SK-N-DZ (cell line): Measurements from ENCODE around the gene ZNF329. TPM values are rescaled to one million over a fixed set of nuclear protein-coding genes. Genes with fewer than 3 reads are reported as not detected.
A peak's percentile ranks its signal among the peaks of the same experiment; 100 is the strongest.
"Not testable (repeated sequence)": the region's sequence is repeated elsewhere in the genome, so short reads cannot be mapped to it uniquely, and the experiment has no call there.

ENCODE experiments used
- DNase-seq: peaks from one replicate; pipeline ENCODE4 v3.0.0-alpha.2; 2015; ENCODE audit warnings: low spot score
- polyA plus RNA-seq, 2 experiments: library from polyadenylated mRNA; depleted of rRNA; stranded (reverse); fragments of >200 nt; gene quantifications; 2 replicates each; pipeline ENCODE4 v1.2.3, GENCODE V29; 2014

ZNF329 gene
- polyA plus RNA-seq (2014; cell fraction: cytosol; rRNA removed): 4.8 and 8.6 TPM in 2 replicates
- polyA plus RNA-seq (2014; cell fraction: nucleus; rRNA removed): 1.6 and 3.4 TPM in 2 replicates

GRCh38 chr19:58150328-58150921 lies at the start of gene ZNF329:
Gene ZNF329, minus strand, starts transcription at chr19:58150789. Its CDS starts 21,286 bp downstream, at chr19:58129503.
- peak; percentile 73 for DNase-seq

GRCh38 chr19:58196901-58197616 lies 46.5 kb upstream of the ZNF329 start:
- DNase-seq: no peak

- peak; percentile 27 for DNase-seq
Measured at GRCh38 chr19:58183817-58184215, 33.2 kb upstream of the ZNF329 start.

GRCh38 chr19:58182989-58183816 lies 32.6 kb upstream of the ZNF329 start, which contains the start of gene ZNF274:
Gene ZNF274, plus strand, starts transcription at chr19:58183061. Its CDS starts 905 bp downstream, at chr19:58183966.
- DNase-seq: peak; percentile 89

GRCh38 chr19:58182577-58182988 lies 32.0 kb upstream of the ZNF329 start:
- no peak for DNase-seq

GRCh38 chr19:58181902-58182576 lies 31.4 kb upstream of the ZNF329 start:
- peak; percentile 52 for DNase-seq

GRCh38 chr19:58170860-58171259 lies 20.3 kb upstream of the ZNF329 start:
- DNase-seq: no peak

- no peak for DNase-seq
Measured at GRCh38 chr19:58166708-58167280, 16.2 kb upstream of the ZNF329 start.

- no peak for DNase-seq
Measured at GRCh38 chr19:58166268-58166667, 15.7 kb upstream of the ZNF329 start.

GRCh38 chr19:58157045-58157728 lies 6.6 kb upstream of the ZNF329 start:
- no peak for DNase-seq

GRCh38 chr19:58154679-58155648 lies 4.4 kb upstream of the ZNF329 start:
- DNase-seq: peak; percentile 85

GRCh38 chr19:58154287-58154678 lies 3.7 kb upstream of the ZNF329 start:
- no peak for DNase-seq

GRCh38 chr19:58153386-58153785 lies 2.8 kb upstream of the ZNF329 start:
- DNase-seq: no peak

GRCh38 chr19:58147475-58147874 lies 3.1 kb downstream of the ZNF329 start:
- DNase-seq: not testable (repeated sequence)

GRCh38 chr19:58145849-58146248 lies 4.7 kb downstream of the ZNF329 start:
- no peak for DNase-seq

GRCh38 chr19:58134244-58134643 lies 16.3 kb downstream of the ZNF329 start:
- DNase-seq: no peak

- no peak for DNase-seq
Measured at GRCh38 chr19:58129284-58129683, 21.3 kb downstream of the ZNF329 start.

- DNase-seq: no peak
Measured at GRCh38 chr19:58128041-58128685, 22.4 kb downstream of the ZNF329 start.

GRCh38 chr19:58123354-58123753 lies 27.2 kb downstream of the ZNF329 start:
- DNase-seq: no peak
